GM20000 (cell line): ENCODE results near the gene TMEM121B.

Source experiments
- DNase-seq: peaks from one replicate; pipeline ENCODE4 v3.0.0; 2012; ENCODE audit warnings: low spot score
- CTCF ChIP-seq: IDR thresholded peaks from 2 replicates; pipeline ENCODE4 v1.5.1; 2012; ENCODE audit warnings: mild to moderate bottlenecking, control low read depth; ENCODE audit errors: extremely low read depth, missing control alignments

The TMEM121B gene

GRCh38 chr22:17109113-17109865 is 11.9 kb downstream of the TMEM121B start:
- DNase-seq = no peak
- no peak for TF ChIP-seq CTCF

DNA sequence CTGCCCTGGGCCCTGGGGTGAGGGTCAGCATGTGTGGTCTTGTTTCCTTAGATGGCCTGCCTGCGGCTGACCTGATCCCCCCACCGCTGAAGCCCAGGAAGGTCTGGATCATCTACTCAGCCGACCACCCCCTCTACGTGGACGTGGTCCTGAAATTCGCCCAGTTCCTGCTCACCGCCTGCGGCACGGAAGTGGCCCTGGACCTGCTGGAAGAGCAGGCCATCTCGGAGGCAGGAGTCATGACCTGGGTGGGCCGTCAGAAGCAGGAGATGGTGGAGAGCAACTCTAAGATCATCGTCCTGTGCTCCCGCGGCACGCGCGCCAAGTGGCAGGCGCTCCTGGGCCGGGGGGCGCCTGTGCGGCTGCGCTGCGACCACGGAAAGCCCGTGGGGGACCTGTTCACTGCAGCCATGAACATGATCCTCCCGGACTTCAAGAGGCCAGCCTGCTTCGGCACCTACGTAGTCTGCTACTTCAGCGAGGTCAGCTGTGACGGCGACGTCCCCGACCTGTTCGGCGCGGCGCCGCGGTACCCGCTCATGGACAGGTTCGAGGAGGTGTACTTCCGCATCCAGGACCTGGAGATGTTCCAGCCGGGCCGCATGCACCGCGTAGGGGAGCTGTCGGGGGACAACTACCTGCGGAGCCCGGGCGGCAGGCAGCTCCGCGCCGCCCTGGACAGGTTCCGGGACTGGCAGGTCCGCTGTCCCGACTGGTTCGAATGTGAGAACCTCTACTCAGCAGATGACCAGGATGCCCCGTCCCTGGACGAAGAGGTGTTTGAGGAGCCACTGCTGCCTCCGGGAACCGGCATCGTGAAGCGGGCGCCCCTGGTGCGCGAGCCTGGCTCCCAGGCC is 12.7 kb downstream of the TMEM121B start:
- no peak for TF ChIP-seq CTCF
- no peak for DNase-seq

DNA sequence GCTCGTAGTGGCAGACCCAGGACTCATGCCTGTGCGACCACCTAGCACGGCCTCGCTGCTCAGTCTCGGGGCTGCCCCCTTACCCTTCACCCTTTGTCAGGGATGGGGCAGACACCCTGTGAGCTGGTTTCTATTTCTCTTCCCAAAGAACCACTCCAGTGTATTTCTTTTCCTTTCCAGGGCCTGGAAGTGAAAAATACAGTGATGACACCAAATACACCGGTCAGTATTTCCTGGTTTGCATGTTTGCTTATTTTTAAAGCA is 13.7 kb downstream of the TMEM121B start:
- TF ChIP-seq CTCF = no peak
- no peak for DNase-seq

DNA sequence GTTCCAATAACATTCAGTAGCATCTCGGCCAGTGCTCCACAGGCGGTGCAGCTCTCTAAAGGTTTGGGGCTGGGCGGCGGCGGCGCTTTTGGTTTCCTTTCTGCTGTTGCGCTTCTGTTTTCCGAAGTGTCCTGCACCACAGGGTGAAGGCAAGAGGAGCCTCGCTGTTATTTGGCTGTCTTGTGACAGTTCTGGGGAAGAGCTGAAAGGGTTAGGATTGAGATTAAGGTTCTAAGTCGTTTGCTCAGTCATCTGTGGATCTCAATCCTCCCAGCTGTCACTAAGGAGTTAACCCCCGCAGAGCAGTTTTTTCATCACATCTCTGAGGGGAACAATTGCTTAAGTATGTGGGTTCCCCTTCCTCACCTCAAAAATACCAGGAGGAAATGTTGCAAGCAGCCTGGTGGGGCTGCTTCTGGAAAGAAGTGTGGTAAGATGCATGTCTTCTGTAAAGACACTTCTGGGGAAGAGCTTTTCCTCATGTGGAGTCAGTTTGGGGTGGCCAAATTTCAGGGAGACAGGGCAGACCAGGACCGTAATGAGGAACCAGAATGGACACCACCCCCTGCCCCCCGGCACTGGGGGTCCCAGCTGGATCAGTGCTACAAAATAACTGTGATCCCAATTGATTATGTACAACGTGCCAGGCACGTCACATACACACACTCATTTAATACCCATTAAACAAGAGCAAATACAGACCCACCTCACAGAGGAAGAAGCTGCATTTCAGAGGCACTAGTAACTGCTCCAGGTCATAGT is 14.2 kb downstream of the TMEM121B start:
- peak; percentile 80 for DNase-seq
- no peak for TF ChIP-seq CTCF

DNA sequence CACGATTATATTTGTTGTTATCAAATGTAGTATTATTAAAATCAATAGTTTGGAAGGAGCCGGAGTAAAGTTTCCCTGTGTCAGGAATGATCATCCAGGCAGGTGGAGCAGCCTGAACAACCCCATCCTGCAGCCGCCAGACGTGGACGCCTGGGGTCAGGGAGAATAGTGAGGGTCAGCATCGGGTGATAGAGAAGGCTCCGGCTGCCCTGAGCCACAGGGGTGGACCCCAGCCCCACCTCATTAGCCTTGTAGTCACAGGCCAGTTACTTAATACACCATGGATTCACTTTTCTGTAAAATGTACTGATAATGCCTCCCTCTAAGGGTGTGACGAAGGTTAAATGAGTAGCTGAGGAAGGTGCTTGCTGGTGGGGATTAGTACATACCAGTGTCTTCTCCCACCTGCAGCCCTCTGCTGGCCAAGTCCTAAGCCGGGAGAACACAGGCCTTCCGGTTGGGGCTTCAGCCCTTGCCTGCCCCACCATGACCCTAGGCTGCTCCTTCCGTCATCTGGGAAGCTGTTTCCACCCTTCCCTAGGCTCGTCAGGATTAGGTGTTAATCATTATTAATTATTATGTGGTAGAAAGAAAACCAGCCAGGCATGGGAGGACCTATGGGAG is 14.9 kb downstream of the TMEM121B start:
- DNase-seq = peak; percentile 60
- TF ChIP-seq CTCF = no peak

DNA sequence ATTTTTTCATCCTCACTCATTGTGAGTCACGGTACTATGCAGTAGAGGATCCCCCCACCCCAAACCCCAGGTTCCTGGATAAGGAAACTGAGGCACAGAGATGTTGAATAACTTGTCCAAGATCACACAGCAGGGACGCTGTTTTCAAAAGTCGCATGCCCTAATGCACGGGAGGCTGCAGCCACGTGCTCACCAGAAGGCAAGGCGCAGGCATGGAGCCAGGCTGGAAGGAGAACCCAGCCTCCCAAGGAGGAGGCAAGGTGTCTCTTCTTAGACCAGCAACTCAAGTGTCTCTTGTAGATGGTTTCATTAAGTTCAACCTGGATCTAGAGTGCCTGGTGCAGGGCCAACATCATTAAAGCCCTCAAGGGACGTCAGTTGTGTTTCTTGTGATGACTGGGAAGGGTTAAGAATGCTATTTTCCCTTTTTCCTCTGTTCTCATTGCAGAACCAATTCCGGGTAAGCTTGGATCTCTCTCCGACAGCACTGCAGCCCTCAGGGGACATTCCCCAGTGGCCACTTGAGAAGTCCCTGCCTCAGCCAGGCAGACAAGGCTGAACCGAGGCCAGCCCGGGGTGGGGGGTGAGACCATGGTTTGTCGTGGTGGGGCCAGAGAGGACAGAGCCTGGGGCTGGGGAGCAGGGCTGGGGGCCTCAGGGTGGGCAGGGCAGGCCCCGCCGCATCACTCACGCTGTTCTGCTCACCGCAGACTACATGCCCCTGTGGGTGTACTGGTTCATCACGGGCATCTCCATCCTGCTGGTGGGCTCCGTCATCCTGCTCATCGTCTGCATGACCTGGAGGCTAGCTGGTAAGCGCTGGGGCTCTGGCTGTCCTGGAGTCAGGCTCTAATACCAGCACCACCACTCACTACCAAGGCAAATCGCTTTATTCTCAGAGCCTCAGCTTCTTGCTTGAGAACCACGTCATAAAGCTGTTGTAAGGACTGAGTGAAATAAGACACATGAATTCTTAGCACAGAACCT is 15.7 kb downstream of the TMEM121B start:
- TF ChIP-seq CTCF = no peak
- no peak for DNase-seq
